SU-DHL-6 (cell line): Measurements from ENCODE around the gene PPP2R5C.

Experiments used
- H2AFZ ChIP-seq: fragments of 200-600 bp; sonication (generic); 2 replicates; pipeline ENCODE4 v1.6.1; 2014; ENCODE audit warnings: low read depth, mild to moderate bottlenecking, moderate library complexity, mixed read lengths, antibody characterized with exemption, low read length; ENCODE audit not compliant: severe bottlenecking
- H3F3A ChIP-seq: fragments of 200-600 bp; shearing (Covaris generic); 2 replicates; pipeline ENCODE4 v1.6.0; 2016; ENCODE audit warnings: antibody characterized with exemption, mild to moderate bottlenecking; ENCODE audit not compliant: insufficient read depth
- H3K27ac ChIP-seq: fragments of 200-600 bp; sonication (generic); 2 replicates; pipeline ENCODE4 v1.5.1; 2016; ENCODE audit warnings: low read depth, mild to moderate bottlenecking, low read length, moderate library complexity, mixed read lengths
- H3K27me3 ChIP-seq: fragments of 200-600 bp; sonication (generic), shearing (Covaris generic); 2 replicates; pipeline ENCODE4 v1.6.0; 2014; ENCODE audit warnings: mild to moderate bottlenecking, low read length
- H3K36me3 ChIP-seq: fragments of 200-600 bp; sonication (generic); 2 replicates; pipeline ENCODE4 v1.6.1; 2014; ENCODE audit warnings: mild to moderate bottlenecking, low read length, mixed read lengths
- H3K4me2 ChIP-seq: fragments of 300-600, 200-600 bp; shearing (Covaris generic), sonication (generic); 2 replicates; pipeline ENCODE4 v1.6.0; 2014; ENCODE audit warnings: low read length, low read depth, mild to moderate bottlenecking; ENCODE audit not compliant: poor library complexity, severe bottlenecking
- H3K4me3 ChIP-seq: fragments of 200-600 bp; sonication (generic); 2 replicates; pipeline ENCODE4 v1.5.1; 2014; ENCODE audit warnings: antibody characterized with exemption, low read length, mild to moderate bottlenecking, mixed read lengths; ENCODE audit not compliant: insufficient read depth, poor library complexity, severe bottlenecking
- H3K79me2 ChIP-seq: fragments of 200-600 bp; sonication (generic); 2 replicates; pipeline ENCODE4 v1.6.1; 2014; ENCODE audit warnings: mild to moderate bottlenecking, low read length, moderate library complexity; ENCODE audit not compliant: insufficient read depth
- H3K9ac ChIP-seq: fragments of 200-600 bp; sonication (generic); 2 replicates; pipeline ENCODE4 v1.7.0; 2014; ENCODE audit warnings: mild to moderate bottlenecking, low read length
- H3K9me2 ChIP-seq: fragments of 200-600 bp; sonication (generic); replicated peaks from 2 replicates; pipeline ENCODE4 v1.6.1; 2014; ENCODE audit warnings: low read length; ENCODE audit not compliant: insufficient read depth
- H3K9me3 ChIP-seq: fragments of 200-600 bp; sonication (generic); 2 replicates; pipeline ENCODE4 v1.6.1; 2014; ENCODE audit warnings: low read length, mixed read lengths; ENCODE audit not compliant: insufficient read depth
- H4K20me1 ChIP-seq: fragments of 200-600 bp; sonication (generic); 2 replicates; pipeline ENCODE4 v1.6.1; 2014; ENCODE audit warnings: low read depth, mild to moderate bottlenecking, antibody characterized with exemption, low read length, moderate library complexity, mixed read lengths
- EZH2phosphoT487 ChIP-seq: fragments of 200-600 bp; sonication (generic), shearing (Covaris generic); conservative IDR thresholded peaks from 2 replicates; pipeline ENCODE4 v1.6.1; 2018; ENCODE audit warnings: mild to moderate bottlenecking, antibody characterized with exemption, low read length, moderate library complexity, mixed read lengths
- TF ChIP-seq, protein P1 (sequence below): fragments of 200-600 bp; sonication (generic); IDR thresholded peaks from one replicate; pipeline ENCODE4 v1.5.1; 2017; ENCODE audit warnings: antibody characterized with exemption, mild to moderate bottlenecking, low read length, moderate library complexity; ENCODE audit not compliant: insufficient read depth, poor library complexity, severe bottlenecking

The PPP2R5C gene

GRCh38 chr14:101781240-101782061 is 19.9 kb downstream of the PPP2R5C start:
- H3K4me3 ChIP-seq: no peak overlapping the region
- H2AFZ ChIP-seq: no peak overlapping the region
- H4K20me1 ChIP-seq: no peaks in the 10 kb centered on the region
- no peak overlapping the region for H3K9ac ChIP-seq
- no peaks in the 10 kb centered on the region for H3K79me2 ChIP-seq
- H3K4me2 ChIP-seq: no peak overlapping the region
- no peak overlapping the region for H3K27ac ChIP-seq
- H3K9me2 ChIP-seq: no peaks in the 10 kb centered on the region
- no peaks in the 10 kb centered on the region for H3K9me3 ChIP-seq
- peaks cover 6% of the 10 kb centered on the region for H3F3A ChIP-seq
- H3K36me3 ChIP-seq: no peaks in the 10 kb centered on the region
- no peaks in the 10 kb centered on the region for H3K27me3 ChIP-seq
- TF ChIP-seq, protein P1, sequence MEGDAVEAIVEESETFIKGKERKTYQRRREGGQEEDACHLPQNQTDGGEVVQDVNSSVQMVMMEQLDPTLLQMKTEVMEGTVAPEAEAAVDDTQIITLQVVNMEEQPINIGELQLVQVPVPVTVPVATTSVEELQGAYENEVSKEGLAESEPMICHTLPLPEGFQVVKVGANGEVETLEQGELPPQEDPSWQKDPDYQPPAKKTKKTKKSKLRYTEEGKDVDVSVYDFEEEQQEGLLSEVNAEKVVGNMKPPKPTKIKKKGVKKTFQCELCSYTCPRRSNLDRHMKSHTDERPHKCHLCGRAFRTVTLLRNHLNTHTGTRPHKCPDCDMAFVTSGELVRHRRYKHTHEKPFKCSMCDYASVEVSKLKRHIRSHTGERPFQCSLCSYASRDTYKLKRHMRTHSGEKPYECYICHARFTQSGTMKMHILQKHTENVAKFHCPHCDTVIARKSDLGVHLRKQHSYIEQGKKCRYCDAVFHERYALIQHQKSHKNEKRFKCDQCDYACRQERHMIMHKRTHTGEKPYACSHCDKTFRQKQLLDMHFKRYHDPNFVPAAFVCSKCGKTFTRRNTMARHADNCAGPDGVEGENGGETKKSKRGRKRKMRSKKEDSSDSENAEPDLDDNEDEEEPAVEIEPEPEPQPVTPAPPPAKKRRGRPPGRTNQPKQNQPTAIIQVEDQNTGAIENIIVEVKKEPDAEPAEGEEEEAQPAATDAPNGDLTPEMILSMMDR: no peak
- no peak for TF ChIP-seq EZH2phosphoT487

GRCh38 chr14:101783260-101784016 is 21.9 kb downstream of the PPP2R5C start:
- no peak overlapping the region for H3K27ac ChIP-seq
- TF ChIP-seq, protein P1: no peak
- no peak for TF ChIP-seq EZH2phosphoT487
- no peak overlapping the region for H3K4me3 ChIP-seq
- no peak overlapping the region for H3K4me2 ChIP-seq
- no peaks in the 10 kb centered on the region for H3K9me2 ChIP-seq
- no peaks in the 10 kb centered on the region for H3K9me3 ChIP-seq
- H4K20me1 ChIP-seq: no peaks in the 10 kb centered on the region
- no peaks in the 10 kb centered on the region for H3K36me3 ChIP-seq
- no peak overlapping the region for H2AFZ ChIP-seq
- no peaks in the 10 kb centered on the region for H3K79me2 ChIP-seq
- no peak overlapping the region for H3K9ac ChIP-seq
- H3F3A ChIP-seq: 0 out of 2 replicates have a peak, but pooled peaks cover 4% of the 10 kb centered on the region
- no peaks in the 10 kb centered on the region for H3K27me3 ChIP-seq

- no peaks in the 10 kb centered on the region for H3F3A ChIP-seq
- no peak for TF ChIP-seq EZH2phosphoT487
- TF ChIP-seq, protein P1: no peak
Measured at GRCh38 chr14:101784631-101785030, 23.1 kb downstream of the PPP2R5C start.

More at GRCh38 chr14:101784631-101785030, 23.1 kb downstream of the PPP2R5C start:
- no peak overlapping the region for H3K4me2 ChIP-seq
- no peaks in the 10 kb centered on the region for H3K9me2 ChIP-seq
- H4K20me1 ChIP-seq: no peaks in the 10 kb centered on the region
- no peaks in the 10 kb centered on the region for H3K9me3 ChIP-seq
- H3K79me2 ChIP-seq: no peaks in the 10 kb centered on the region
- no peak overlapping the region for H3K4me3 ChIP-seq
- no peak overlapping the region for H3K27ac ChIP-seq
- no peak overlapping the region for H3K9ac ChIP-seq
- no peaks in the 10 kb centered on the region for H3K36me3 ChIP-seq
- no peaks in the 10 kb centered on the region for H3K27me3 ChIP-seq
- no peak overlapping the region for H2AFZ ChIP-seq
